Mucosa of gallbladder (tissue), 1 donor: ENCODE results near the gene MISP3. TPM values are rescaled to one million over a fixed set of nuclear protein-coding genes. Genes with fewer than 3 reads are reported as not detected.
A peak's percentile ranks its signal among the peaks of the same experiment; 100 is the strongest.
"Not testable (repeated sequence)": the region's sequence is repeated elsewhere in the genome, so short reads cannot be mapped to it uniquely, and the experiment has no call there.

Experiments
- DNase-seq: peaks from one replicate; pipeline ENCODE4 v3.0.0-alpha.2; 2020; ENCODE audit warnings: low spot score
- total RNA-seq: library from RNA; stranded (reverse); gene quantifications from one replicate; pipeline ENCODE4 v1.2.1, GENCODE V29; 2021
- donor health status: DM: no; HTN: no; CAD: no.

Gene MISP3
- total RNA-seq = 21.6 TPM

DNA sequence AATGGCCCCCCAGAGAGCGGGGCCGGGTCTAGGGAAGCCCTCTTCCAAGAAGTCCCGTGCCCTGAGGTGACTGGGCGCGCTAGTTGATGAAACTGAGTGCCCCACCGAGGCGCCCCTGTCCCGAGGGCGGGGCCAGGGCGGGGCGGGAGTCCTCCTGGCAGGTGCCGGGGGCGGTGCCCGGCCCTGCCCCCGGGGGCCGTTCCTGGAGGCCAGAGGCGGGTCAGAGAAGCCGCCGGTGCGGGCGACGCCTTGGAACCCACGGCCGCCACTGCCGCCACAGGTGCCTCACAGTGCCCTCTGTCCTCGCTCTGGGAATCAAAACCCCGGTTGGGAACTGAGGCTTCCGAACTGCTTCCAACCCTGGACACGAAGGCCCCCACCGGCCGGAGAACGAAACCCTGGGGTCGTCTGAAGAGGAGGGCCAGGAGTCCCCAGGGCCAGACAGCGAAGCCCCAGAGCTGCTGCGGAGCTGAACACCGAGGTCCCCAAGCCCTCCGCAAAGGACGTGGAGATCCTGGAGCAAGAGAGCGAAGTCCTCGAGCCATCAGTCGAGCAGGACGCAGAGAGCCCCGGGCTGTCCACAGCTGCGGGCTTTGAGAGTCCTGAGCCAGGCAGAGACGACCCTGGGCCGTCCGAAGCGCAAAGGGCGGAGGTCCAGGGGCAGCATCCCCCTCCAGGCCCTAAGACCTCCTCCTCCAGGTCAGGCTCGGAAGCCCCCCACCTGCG is at the start of gene MISP3:
Gene MISP3 (plus strand): TSS at position 252 of the 726 bp plus-strand sequence. CDS start 524 bp downstream, outside the sequence.
- peak; percentile 51 for DNase-seq

DNA sequence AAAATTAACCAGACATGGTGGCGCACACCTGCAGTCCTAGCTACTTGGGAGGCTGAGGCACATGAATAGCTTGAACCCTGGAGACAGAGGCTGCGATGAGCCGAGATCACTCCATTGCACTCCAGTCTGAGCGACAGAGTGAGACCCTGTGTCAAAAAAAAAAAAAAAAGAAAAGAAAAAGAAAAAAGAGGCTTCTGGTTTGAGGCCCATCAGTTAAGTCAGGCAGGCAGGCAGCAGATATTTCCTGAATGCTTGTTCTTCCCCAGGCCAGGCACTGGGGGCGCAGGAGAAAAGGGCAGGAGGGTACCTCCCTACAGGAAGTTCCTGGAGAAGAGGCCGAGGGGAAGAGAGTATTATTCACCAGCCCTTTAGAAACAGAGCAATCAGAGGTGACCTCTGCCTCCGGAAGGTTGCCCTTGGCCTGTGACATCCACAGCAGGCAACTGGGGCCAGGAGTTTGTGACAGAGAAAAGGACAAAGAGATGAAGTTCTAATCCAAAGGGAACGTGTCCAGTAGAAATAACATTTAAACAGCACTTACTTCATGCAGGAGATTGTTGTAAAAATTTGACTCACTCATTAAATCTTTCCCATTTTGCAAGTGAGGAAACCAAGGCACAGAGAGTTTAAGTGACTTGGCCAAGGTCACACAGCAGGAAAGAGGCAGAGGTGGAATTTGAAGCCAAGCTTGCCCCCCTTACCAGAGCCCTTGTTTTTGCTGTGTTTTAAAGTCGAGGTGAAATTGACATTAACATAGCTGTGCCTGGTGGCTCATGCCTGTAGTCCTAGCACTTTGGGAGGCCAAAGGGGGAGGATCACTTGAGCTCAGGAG is 49.0 kb upstream of the MISP3 start:
- DNase-seq = peak; percentile 38

DNA sequence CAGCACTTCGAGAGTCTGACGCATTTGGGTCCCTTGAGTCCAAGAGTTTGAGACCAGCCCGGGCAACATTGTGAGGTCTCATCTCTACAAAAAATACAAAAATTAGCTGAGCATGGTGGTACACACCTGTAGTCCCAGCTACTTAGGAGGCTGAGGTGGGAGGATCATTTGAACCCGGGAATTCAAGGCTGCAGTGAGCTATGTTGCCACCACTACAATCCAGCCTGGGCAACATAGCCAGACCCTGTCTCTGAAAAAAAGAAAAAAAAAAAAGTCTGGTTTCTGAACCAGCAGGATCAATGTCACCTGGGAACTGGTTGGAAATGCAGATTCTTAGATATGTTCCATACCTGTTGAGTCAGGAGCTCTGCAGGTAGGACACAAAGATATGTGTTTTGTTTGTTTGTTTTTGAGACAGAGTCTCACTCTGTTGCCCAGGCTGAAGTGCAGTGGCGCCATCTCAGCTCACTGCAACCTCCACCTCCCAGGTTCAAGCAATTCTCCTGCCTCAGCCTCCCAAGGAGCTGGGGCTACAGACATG is 45.9 kb upstream of the MISP3 start:
- DNase-seq = not testable (repeated sequence)

DNA sequence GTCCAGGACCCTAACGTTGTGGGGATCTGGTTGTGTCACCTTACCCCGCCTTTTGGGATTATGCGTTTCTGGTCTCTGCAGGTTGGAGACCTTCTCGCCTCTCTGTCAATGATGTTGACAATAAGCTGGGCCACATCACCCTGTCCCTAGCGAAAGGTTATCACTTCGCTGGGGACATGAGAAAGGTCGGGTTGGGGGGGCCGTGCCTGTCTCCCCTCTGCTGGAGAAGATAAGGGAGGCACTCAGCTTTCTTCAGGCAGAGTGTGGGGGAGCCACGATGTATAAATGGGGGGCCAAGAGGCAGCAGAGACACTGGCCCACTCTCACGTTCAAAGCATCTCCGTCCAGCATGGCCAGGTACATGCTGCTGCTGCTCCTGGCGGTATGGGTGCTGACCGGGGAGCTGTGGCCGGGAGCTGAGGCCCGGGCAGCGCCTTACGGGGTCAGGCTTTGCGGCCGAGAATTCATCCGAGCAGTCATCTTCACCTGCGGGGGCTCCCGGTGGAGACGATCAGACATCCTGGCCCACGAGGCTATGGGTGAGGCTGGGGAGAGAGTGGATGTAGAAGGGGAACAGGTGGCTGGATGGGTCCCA is 44.6 kb upstream of the MISP3 start, which contains the start of gene RLN3:
Gene RLN3 (plus strand): TSS at position 293 of the 595 bp plus-strand sequence. CDS start 57 bp downstream, at position 350.
- DNase-seq = no peak

DNA sequence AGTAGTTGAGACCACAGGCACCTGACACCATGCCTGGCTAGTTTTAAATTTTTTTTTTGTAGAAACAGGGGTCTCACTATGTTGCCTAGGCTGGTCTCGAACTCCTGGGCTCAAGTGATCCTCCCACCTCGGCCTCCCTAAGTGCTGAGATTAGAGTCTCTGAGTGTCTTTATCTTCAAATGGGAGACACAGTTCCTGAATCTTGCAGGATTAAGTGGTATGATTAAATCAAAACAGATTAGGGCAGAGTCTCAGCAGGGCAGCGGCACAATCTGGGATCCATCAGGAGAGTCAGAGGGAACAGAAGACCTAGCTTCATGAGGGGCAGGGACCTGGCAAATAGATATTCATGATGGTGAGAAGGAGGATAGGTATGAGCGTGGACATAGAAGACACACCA is 43.7 kb upstream of the MISP3 start:
- DNase-seq = no peak

DNA sequence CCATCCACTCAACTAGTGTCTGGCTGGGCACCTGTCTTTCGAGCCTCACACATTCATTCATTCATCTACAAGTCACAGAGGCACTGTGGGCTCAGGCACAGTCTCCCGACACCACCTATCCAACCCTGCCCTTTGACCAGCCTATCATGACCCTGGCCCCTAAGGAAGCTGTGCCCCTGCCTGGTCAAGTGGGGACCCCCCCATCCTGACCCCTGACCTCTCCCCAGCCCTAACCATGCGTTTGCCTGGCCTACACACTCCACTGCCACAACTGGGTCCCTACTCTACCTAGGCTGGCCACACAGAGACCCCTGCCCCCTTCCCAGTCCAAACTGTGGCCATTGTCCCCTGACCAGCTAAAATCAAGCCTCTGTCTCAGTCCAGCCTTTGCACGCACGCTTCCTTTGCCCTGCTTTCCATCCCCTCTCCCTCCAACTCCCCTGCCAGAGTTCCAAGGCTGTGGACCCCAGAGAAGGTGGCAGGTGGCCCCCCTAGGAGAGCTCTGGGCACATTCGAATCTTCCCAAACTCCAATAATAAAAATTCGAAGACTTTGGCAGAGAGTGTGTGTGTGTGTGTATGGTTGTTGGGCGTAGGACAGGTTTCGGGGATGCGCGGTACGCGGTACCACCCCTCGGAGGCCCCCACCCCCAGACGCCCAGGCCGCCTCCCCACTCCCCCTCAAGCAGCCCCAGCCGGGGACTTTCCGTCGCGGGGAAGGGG is 41.4 kb upstream of the MISP3 start:
- no peak for DNase-seq

DNA sequence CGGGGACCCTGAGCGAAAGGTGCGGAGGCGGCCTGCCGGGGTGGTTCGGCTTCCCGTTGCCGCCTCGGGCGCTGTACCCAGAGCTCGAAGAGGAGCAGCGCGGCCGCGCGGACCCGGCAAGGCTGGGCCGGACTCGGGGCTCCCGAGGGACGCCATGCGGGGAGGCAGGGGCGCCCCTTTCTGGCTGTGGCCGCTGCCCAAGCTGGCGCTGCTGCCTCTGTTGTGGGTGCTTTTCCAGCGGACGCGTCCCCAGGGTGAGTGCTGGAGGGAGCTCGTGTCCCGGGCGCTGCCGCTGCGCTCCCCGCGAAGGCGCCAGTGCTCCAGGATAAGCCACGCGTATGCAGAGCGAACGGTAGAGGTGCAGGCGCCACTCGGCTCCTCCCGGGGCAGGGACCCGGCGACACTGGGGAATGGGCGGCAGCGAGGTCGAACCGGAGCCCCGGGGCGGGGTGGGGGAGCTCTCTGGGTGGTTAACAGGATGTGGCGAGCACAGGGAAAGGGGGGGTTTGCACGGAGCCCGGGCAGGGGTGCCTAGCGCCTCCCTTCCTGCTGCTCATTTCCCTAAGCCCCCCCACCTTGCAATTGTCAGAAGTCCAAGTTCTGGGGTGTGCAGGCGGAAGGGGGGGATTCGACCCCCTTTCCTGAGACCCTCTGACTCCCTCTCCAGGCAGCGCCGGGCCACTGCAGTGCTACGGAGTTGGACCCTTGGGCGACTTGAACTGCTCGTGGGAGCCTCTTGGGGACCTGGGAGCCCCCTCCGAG is 40.7 kb upstream of the MISP3 start, which contains the start of gene IL27RA:
Gene IL27RA (plus strand): TSS at position 44 of the 762 bp plus-strand sequence. CDS start 111 bp downstream, at position 155.
- DNase-seq = peak; percentile 41

DNA sequence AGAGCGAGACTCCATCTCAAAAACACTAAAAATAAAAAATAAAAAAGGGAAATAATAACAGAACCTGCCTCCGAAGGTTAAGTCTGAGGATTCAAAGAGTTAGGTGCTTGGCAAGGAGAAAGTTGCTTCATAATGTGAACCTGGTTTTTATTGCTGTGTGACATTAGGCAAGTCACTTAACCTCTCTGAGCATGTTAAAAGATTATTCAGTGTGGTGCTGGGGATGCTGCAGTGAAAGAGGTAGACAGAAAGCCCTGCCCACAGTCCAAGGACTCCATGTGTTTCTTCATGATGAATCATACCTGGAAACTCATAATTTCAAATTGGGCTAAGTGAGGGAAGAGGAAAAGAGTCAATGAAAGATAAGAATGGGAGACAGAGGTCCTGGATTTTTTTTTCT is 38.6 kb upstream of the MISP3 start:
- no peak for DNase-seq

DNA sequence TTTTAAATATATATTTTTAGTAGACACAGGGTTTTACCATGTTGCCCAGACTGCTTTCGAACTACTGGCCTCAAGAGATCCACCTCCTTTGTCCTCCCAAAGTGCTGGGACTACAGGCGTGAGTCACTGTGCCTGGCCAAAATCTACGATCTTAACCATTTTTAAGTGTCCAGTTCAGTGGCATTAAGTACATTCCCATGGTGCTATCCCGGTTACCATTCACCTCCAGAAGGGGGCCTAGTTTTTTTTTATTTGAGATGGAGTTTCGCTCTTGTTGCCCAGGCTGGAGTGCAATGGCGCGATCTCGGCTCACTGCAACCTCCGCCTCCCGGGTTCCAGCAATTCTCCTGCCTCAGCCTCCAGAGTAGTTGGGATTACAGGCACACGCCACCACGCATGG is 37.4 kb upstream of the MISP3 start:
- DNase-seq = not testable (repeated sequence)

DNA sequence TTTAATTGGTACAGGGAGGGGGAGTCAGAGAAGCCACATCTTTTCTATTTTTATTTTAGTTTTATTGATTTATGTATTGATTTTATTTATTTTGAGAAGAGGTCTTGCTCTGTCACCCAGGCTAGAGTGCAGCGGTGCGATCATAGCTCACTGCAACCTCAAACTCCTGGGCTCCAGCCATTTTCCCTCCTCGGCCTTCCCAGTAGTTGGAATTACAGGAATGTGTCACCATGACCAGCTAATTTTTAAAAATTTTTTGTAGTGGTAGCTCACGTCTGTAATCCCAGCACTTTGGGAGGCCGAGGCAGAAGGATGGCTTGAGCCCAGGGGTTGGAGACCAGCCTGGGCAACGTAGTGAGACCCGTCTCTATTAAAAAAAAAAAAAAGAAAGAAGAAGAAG is 36.9 kb upstream of the MISP3 start:
- no peak for DNase-seq

DNA sequence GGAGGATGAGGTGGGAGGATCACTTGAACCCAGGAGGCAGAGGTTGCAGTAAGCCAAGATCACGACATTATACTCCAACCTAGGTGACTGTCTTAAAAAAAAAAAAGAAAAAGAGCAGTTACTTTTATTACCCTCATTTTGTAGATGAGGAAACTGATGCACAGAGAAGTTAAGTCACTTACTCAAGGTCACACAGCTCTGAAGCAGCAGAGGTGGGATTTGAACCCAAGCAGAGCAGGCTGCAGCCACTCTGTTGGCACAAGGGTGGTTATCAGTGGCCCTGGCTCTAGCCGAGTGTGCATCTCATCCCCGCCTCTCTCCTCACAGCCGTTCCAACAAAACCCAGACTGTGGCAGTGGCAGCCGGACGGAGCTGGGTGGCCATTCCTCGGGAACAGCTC is 33.4 kb upstream of the MISP3 start:
- no peak for DNase-seq

DNA sequence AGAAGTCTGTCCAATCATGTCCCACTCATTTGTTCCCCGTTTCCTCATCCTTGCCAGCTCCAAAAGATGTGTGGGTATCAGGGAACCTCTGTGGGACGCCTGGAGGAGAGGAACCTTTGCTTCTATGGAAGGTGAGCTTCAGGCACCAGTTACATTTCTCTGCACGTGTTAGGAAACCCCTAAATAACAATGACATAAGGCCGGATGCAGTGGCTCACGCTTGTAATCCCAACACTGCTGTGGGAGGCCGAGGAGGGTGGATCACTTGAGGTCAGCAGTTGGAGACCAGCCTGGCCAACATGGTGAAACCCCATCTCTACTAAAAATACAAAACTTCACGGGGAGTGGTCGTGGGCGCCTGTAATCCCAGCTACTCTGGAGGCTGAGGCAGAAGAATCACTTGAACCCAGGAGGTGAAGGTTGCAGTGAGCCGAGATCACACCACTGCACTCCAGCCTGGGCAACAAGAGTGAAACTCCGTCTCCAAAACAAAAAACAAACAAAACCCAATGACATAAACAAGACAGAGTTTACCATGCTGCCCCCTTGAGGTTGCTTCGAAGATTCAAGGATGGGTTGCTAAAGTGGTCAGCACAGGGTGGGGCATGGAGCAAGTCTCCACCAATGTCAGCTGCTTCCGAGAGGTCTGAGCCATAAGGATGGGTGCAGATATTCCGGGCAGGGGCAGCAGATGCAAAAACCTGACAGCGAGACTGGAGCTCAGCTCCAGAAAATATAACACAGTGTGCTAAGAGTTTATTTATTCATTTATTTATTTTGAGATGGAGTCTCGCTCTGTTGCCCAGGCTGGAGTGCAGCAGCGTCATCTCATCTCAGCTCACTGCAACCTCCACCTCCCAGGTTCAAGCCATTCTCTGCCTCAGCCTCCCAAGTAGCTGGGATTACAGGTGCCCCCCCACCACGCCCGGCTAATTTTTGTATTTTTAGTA is 29.7 kb upstream of the MISP3 start:
- peak; percentile 39 for DNase-seq

DNA sequence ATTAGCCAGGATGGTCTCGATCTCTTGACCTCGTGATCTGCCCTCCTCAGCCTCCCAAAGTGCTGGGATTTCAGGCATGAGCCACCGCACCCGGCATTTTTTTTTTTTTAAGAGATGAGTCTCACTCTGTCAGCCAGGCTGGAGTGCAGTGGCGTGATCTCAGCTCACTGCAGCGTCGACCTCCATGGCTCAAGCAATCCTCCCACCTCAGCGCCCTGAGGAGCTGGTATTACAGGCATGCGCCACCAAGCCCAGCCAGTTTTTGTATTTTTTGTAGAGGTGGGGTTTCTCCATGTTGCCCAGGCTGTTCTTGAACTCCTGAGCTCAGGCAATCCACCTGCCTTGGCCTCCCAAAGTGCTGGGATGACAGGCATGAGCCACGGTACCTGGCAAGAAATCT is 24.7 kb upstream of the MISP3 start:
- not testable (repeated sequence) for DNase-seq

DNA sequence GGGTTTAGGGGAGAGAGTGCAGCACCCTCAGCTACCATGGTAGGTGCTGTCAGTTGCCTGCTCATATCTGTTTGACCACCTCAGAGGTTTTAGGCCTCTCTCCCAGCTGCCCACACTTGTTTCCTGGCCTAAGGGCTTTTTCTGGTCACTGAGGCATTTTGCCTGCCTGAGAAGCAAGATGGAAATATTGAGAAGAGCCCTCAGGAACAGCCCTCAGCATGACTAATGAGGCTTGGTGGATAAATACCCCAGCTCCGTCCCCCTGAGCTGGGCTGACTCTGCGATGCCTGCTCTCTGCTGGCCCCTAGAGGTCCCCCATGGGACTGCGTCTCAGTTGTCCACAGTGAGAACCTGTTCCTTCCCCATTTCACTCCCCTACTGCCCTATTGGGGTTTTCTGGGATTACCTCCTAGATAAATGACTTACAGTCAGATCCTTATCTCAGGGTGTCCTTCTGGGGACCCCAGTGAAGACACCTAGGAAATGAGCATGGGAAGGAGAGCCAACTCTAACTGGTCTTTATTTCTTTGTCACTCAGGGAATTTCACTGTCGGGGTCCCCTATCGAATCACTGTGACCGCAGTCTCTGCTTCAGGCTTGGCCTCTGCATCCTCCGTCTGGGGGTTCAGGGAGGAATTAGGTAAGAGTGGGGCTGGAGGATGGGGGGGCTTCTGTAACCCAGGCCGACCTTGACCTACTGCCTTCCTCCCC is 24.0 kb upstream of the MISP3 start:
- peak; percentile 49 for DNase-seq

DNA sequence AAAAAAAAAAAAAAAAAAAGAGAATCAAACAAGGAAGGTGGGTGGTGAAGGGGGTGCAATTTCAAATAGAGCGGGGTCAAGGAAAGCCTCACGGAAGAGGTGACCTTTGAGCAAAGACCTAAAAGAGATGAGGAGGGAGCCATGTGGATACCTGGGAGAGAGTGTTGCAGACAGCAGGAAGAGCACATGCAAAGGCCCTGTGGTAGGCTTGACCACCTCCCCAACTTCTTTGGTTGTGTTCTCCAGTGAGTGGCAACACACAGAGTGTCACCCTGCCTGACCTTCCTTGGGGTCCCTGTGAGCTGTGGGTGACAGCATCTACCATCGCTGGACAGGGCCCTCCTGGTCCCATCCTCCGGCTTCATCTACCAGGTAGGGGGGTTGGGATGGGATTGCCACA is 22.1 kb upstream of the MISP3 start:
- no peak for DNase-seq

DNA sequence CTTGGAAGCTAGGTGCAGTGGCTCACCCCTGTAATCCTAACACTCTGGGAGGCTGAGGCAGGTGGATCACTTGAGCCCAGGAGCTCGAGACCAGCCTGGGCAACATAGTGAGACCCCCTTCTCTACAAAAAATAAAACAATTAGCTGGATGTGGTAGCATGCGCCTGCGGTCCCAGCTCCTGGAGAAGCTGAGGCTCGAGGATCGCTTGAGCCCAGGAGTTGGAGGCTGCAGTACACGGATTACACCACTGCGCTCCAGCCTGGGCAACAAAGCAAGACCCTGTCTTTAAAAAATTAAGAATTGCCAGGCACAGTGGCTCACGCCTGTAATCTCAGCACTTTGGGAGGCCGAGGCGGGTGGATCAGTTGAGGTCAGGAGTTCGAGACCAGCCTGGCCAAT is 21.6 kb upstream of the MISP3 start:
- DNase-seq = not testable (repeated sequence)

DNA sequence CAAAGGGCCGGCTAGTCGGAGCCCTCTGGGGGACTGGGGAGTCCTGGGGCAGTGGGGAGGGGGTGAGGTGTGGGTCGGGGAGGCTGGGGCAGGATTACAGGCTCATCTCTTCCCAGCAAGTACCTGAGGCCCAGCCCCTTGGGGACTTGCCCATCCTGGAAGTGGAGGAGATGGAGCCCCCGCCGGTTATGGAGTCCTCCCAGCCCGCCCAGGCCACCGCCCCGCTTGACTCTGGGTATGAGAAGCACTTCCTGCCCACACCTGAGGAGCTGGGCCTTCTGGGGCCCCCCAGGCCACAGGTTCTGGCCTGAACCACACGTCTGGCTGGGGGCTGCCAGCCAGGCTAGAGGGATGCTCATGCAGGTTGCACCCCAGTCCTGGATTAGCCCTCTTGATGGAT is 20.6 kb upstream of the MISP3 start:
- DNase-seq = no peak

DNA sequence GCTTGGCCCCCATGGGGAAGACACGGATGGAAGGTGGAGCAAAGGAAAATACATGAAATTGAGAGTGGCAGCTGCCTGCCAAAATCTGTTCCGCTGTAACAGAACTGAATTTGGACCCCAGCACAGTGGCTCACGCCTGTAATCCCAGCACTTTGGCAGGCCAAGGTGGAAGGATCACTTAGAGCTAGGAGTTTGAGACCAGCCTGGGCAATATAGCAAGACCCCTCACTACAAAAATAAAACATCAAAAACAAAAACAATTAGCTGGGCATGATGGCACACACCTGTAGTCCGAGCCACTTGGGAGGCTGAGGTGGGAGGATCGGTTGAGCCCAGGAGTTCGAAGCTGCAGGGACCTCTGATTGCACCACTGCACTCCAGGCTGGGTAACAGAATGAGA is 20.1 kb upstream of the MISP3 start:
- DNase-seq = no peak

DNA sequence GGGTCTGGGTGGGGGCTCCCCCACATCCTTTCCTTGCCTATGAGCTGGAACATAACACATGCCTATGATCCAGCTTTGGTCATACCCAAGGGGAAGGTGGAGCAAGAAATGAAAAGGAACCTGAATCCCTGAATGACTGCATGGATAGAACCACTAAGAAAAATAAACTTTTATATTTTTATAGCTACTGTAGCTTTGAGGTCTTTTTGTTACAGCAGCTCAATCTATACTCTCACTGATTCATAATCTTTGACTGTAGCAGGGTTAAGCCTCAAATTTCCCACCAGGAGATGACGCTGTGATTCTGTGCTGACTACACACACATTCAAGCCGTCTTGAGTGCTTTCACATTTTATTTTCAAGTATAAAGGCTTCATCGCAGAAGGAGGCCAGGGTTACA is 19.6 kb upstream of the MISP3 start:
- DNase-seq = no peak
